Measurements from ENCODE around the gene PPP4C.

DNA sequence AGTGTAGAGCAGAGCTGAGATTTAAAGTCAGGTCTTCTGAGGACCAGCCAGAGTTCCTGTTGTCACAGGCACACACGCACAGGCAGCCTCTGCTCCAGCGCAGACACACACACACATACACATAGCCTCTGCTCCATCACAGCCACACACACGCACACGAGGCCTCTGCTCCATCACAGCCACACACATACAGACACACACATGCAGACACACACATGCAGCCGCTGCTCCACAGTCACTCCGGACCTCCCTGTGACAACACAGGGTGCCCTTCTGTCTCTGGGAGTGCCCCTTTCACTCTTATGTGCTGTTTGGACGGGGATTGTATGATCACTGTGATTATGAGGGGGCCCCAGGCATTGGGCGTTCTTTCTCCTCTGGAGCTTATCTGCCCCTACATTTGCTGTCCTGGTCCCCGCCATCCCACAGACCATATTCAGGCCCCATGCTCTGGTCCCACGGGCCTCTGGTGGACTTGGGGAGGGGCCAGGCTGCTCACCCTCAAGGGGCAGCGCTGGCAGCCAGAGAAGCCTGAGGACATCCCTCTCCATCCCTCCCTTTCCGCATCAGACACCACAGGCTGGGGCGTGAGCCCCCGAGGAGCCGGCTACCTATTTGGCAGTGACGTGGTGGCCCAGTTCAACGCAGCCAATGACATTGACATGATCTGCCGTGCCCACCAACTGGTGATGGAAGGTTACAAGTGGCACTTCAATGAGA is 8.5 kb downstream of the PPP4C start:
- TF ChIP-seq CTCF (IDR thresholded peaks at IDR 0.05) (no peak), POLR2A (IDR thresholded peaks at IDR 0.05) (no peak)

Data from body of pancreas (tissue), 4 donors.